Fibroblast of mammary gland (primary cell): ENCODE data around the gene INPP5D.

ENCODE experiments used
- DNase-seq: peaks from one replicate; pipeline ENCODE4 v3.0.0-alpha.2; 2010; ENCODE audit warnings: low read depth
- H3K4me3 ChIP-seq: 2 replicates; pipeline ENCODE4 v1.5.1; 2011; ENCODE audit warnings: low read depth, mild to moderate bottlenecking, low read length, moderate library complexity; ENCODE audit not compliant: control insufficient read depth
- TF ChIP-seq, protein P1 (sequence below): conservative IDR thresholded peaks from 2 replicates; pipeline ENCODE4 v1.5.1; 2011; ENCODE audit warnings: low read depth, low read length, inconsistent platforms; ENCODE audit not compliant: control insufficient read depth, insufficient read depth

The INPP5D gene

DNA sequence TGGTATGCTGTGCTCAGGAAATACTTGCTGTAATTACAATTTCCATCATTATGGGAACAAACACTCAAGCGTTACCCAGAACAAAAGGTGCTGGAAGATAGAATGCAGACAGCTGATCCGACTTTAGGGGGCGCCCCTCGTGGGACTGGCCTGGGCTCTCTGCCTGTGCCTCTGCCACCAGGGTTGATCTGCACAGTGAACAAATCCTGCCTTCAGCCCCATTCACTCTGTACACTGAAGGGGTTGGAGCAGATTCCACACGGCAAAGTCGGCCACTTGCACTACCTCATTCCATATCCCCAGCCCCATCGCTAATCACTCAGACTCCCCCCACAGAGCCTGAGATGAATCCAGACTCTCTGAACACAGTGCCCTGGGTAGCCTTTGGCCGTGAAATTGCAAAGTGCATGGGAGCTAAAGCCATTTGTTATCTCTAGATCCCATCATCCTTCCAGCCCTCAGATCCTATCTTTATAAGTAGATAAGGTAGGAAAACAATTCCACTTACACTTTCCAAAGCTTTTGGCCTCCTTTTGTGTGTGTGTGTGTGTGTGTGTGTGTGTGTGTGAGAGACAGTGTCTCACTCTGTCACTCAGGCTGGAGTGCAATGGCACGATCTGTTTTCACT is 69.3 kb downstream of the INPP5D start:
- no peak for DNase-seq
- no peak overlapping the region for H3K4me3 ChIP-seq
- TF ChIP-seq, protein P1, sequence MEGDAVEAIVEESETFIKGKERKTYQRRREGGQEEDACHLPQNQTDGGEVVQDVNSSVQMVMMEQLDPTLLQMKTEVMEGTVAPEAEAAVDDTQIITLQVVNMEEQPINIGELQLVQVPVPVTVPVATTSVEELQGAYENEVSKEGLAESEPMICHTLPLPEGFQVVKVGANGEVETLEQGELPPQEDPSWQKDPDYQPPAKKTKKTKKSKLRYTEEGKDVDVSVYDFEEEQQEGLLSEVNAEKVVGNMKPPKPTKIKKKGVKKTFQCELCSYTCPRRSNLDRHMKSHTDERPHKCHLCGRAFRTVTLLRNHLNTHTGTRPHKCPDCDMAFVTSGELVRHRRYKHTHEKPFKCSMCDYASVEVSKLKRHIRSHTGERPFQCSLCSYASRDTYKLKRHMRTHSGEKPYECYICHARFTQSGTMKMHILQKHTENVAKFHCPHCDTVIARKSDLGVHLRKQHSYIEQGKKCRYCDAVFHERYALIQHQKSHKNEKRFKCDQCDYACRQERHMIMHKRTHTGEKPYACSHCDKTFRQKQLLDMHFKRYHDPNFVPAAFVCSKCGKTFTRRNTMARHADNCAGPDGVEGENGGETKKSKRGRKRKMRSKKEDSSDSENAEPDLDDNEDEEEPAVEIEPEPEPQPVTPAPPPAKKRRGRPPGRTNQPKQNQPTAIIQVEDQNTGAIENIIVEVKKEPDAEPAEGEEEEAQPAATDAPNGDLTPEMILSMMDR: peak; percentile 7

DNA sequence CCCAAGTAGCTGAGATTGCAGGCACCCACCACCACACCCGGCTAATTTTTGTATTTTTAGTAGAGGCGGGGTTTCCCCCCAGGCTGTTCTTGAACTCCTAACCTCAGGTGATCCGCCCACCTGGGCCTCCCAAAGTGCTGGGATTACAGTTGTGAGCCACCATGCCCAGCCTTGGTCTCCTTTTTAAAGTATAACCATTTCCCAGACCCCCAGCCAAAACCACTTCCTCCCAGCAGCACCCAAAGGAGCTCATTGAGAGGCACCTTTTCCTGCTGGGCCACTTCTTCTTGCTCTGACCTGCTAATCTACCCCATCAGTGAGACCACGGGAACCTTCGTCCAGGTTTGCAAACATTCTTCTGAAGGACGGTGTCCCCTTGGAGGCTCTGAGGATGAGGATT is 69.9 kb downstream of the INPP5D start:
- no peak for DNase-seq
- TF ChIP-seq, protein P1: no peak
- H3K4me3 ChIP-seq: no peak overlapping the region

DNA sequence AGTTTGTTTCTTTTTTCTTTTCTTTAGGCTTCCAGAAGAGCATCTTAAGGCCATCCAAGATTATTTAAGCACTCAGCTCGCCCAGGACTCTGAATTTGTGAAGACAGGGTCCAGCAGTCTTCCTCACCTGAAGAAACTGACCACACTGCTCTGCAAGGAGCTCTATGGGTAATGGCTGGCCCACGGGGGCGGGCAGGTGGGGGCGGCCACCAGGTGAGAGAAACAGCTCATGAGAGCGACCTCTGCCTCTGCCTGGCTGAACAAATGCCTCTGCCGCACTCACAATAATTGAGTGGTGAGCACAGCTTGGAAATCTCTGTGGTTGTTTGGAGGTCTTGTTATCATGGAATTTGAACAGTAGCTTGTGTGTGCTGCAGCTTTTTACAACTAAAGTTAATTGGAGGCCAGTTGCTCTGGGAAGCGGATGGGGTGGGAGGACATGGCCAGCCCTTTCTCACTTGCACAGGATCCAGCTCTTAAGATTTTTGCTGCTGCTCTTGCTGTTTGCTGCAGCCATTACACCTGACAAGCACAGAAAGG is 70.4 kb downstream of the INPP5D start:
- no peak for DNase-seq

DNA sequence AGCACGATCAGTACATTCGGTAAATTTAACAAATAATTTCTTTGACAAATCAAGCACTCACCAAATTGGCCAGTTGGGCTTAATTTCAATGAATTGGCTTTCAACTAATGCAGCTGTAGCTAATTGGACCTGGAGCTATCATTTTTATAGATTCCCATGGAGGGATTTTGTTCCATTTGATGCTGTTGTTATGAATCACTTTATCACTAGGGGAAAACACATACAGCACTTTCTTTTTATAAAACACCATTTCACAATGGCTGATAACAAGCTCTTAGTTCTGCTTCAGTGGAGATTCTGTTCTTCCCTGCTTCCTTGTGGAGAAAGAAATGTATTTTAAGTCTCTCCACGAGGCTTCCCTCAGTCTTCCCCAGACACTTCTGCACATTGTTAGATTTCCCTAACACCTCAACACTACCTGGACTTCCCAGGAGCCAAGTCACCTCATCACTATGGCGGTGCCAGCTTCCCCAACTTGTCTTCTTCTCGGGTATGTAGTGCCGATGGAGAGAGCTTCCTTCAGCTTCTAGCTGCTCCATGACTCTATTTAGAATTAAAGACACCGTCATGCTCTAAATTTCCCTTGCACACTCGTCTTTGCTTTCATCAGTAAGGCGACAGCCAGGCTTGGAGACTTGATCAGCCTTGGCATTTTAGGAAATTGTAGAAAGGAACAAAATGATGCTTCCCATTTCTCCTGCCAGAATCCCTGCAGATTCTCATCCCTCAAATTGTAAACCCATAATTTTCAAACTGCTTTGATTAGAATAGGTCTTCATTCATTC is 72.0 kb downstream of the INPP5D start:
- DNase-seq: no peak
- TF ChIP-seq, protein P1: no peak
- no peak overlapping the region for H3K4me3 ChIP-seq

More for the DNA sequence above, 70.4 kb downstream of the INPP5D start:
- no peak overlapping the region for H3K4me3 ChIP-seq
- TF ChIP-seq, protein P1: no peak

DNA sequence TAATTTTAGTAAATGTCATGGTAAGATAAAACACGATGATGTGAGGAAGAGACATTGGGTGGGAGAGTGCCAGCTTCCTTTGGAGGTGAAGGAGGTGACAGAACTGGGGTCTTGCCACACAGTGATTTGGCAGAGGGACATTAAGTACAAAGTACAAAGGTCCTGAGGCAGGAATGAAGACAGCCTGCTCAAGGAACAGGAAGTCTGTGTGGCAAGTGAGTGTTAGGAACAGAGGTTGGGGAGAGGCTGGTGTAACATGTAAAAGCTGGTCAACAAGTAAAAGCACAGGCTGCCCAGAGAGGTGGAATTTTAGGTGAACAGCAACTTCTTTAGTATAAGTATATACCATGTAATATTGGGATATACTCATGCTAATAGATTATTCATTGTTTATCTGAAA is 73.1 kb downstream of the INPP5D start:
- H3K4me3 ChIP-seq: no peak overlapping the region
- DNase-seq: no peak
- TF ChIP-seq, protein P1: no peak

DNA sequence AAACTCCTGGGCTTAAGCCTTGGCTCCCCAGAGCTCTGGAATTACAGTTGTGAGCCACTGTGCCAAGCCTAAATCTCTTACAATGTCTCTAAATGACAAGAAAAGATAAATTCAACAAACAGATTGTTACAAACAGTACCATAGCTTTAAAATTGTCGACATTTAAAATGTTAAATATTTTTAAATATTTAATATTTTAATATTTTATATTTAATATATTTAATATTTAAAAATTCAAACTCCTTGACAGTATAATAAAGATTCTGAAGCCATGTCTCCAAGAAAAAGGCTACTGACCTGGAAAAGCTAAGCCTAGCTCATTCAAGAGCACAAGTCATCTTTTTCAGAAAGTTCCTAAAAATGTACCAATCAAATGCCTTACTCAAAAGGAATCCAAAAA is 75.3 kb downstream of the INPP5D start:
- no peak for DNase-seq
- no peak overlapping the region for H3K4me3 ChIP-seq
- TF ChIP-seq, protein P1: no peak
